ENCODE measurements around the gene STK38L. TPM values are rescaled to one million over a fixed set of nuclear protein-coding genes. Genes with fewer than 3 reads are reported as not detected.

Gene STK38L
- total and polyA plus RNA-seq, 10 of the 15 experiments (the other 5 are each of a cell fraction or from before 2014, with no cell fraction given), result 43.0 to 154 (median 115) TPM

DNA sequence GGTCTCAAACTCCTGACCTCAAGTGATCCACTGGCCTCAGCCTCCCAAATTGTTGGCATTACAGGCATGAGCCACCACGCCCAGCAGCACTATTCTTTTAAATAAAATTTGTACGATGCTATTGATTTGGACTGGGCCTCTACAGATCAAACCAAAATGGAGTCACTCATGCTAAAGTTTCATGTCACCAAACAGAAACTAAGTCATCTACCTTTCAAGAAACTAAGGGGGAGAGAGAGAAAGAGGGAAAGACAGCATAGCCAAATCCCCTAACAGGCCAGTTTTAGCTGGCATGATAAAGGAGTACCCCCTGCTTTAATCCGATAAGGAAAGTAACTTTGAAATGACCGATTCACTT is 23.1 kb upstream of the STK38L start (continued):
- TF ChIP-seq ZBTB11 (CRISPR knock-in tag; IDR thresholded peaks at IDR 0.05) (peak; percentile 75), PRDM15 (CRISPR knock-in tag; IDR thresholded peaks at IDR 0.05) (peak; percentile 98), MEF2B (IDR thresholded peaks at IDR 0.05; ENCODE audit: partially characterized antibody, poor library complexity, severe bottlenecking) (peak; percentile 46), GATAD2B (conservative IDR thresholded peaks at IDR 0.05; ENCODE audit: low read depth) (no peak)
- TF ChIP-seq, protein P1, sequence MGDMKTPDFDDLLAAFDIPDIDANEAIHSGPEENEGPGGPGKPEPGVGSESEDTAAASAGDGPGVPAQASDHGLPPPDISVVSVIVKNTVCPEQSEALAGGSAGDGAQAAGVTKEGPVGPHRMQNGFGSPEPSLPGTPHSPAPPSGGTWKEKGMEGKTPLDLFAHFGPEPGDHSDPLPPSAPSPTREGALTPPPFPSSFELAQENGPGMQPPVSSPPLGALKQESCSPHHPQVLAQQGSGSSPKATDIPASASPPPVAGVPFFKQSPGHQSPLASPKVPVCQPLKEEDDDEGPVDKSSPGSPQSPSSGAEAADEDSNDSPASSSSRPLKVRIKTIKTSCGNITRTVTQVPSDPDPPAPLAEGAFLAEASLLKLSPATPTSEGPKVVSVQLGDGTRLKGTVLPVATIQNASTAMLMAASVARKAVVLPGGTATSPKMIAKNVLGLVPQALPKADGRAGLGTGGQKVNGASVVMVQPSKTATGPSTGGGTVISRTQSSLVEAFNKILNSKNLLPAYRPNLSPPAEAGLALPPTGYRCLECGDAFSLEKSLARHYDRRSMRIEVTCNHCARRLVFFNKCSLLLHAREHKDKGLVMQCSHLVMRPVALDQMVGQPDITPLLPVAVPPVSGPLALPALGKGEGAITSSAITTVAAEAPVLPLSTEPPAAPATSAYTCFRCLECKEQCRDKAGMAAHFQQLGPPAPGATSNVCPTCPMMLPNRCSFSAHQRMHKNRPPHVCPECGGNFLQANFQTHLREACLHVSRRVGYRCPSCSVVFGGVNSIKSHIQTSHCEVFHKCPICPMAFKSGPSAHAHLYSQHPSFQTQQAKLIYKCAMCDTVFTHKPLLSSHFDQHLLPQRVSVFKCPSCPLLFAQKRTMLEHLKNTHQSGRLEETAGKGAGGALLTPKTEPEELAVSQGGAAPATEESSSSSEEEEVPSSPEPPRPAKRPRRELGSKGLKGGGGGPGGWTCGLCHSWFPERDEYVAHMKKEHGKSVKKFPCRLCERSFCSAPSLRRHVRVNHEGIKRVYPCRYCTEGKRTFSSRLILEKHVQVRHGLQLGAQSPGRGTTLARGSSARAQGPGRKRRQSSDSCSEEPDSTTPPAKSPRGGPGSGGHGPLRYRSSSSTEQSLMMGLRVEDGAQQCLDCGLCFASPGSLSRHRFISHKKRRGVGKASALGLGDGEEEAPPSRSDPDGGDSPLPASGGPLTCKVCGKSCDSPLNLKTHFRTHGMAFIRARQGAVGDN (IDR thresholded peaks at IDR 0.05), result peak; percentile 100

All from GM12878 (cell line).